HG03103 (cell line): ENCODE results near the gene CYP2U1.
"Not testable (repeated sequence)": the region's sequence is repeated elsewhere in the genome, so short reads cannot be mapped to it uniquely, and the experiment has no call there.

ENCODE experiments used
- ATAC-seq: cut with Tn5 transposase; IDR thresholded peaks from one replicate; pipeline ENCODE4 v1.9.1; 2021; ENCODE audit warnings: low read depth; ENCODE audit not compliant: unreplicated experiment

CYP2U1 gene

GRCh38 chr4:107930821-107931774 lies at the start of gene CYP2U1:
TSS of gene CYP2U1 (plus strand) at chr4:107931549. CDS start at chr4:107931644, 95 bp downstream.
- ATAC-seq = peak; percentile 94

GRCh38 chr4:107885865-107886264 lies 45.5 kb upstream of the CYP2U1 start:
- ATAC-seq = no peak

GRCh38 chr4:107888237-107888636 lies 43.1 kb upstream of the CYP2U1 start:
- ATAC-seq = no peak

GRCh38 chr4:107890779-107891178 lies 40.6 kb upstream of the CYP2U1 start:
- no peak for ATAC-seq

- ATAC-seq = no peak
These were observed 40.0 kb upstream of the CYP2U1 start for GRCh38 chr4:107891299-107891698.

GRCh38 chr4:107893171-107894137 lies 37.9 kb upstream of the CYP2U1 start:
- no peak for ATAC-seq

GRCh38 chr4:107894138-107894603 lies 37.2 kb upstream of the CYP2U1 start:
- no peak for ATAC-seq

GRCh38 chr4:107896158-107896645 lies 35.1 kb upstream of the CYP2U1 start:
- ATAC-seq = no peak

GRCh38 chr4:107896646-107897045 lies 34.7 kb upstream of the CYP2U1 start:
- ATAC-seq = no peak

GRCh38 chr4:107897823-107898222 lies 33.5 kb upstream of the CYP2U1 start:
- no peak for ATAC-seq

- no peak for ATAC-seq
These were observed 31.3 kb upstream of the CYP2U1 start for GRCh38 chr4:107900067-107900466.

GRCh38 chr4:107900508-107900907 lies 30.8 kb upstream of the CYP2U1 start:
- no peak for ATAC-seq

GRCh38 chr4:107901213-107901934 lies 30.0 kb upstream of the CYP2U1 start:
- no peak for ATAC-seq

GRCh38 chr4:107902715-107903114 lies 28.6 kb upstream of the CYP2U1 start:
- ATAC-seq = no peak

GRCh38 chr4:107905082-107905481 lies 26.3 kb upstream of the CYP2U1 start:
- ATAC-seq = not testable (repeated sequence)

- no peak for ATAC-seq
These were observed 24.8 kb upstream of the CYP2U1 start for GRCh38 chr4:107906458-107907100.

- ATAC-seq = no peak
These were observed 23.0 kb upstream of the CYP2U1 start for GRCh38 chr4:107908377-107908776.

- peak; percentile 96 for ATAC-seq
These were observed 18.0 kb upstream of the CYP2U1 start for GRCh38 chr4:107913283-107913899.

- no peak for ATAC-seq
These were observed 16.1 kb upstream of the CYP2U1 start for GRCh38 chr4:107915220-107915619.
